Activated CD4-positive, alpha-beta T cell treated with anti-CD3 and anti-CD28 coated beads for 1 hour (primary cell): ENCODE measurements around the gene PPP2R1A.
"Not testable (repeated sequence)": the region's sequence is repeated elsewhere in the genome, so short reads cannot be mapped to it uniquely, and the experiment has no call there.

Experiments
- DNase-seq: peaks from one replicate; pipeline ENCODE4 v3.0.0-alpha.2; 2020

Gene PPP2R1A

GRCh38 chr19:52248241-52248640 lies 58.4 kb downstream of the PPP2R1A start:
- peak; percentile 48 for DNase-seq

GRCh38 chr19:52258426-52258825 lies 68.6 kb downstream of the PPP2R1A start:
- DNase-seq = no peak

GRCh38 chr19:52265556-52265955 lies 75.7 kb downstream of the PPP2R1A start:
- not testable (repeated sequence) for DNase-seq

- peak; percentile 93 for DNase-seq
Observed at GRCh38 chr19:52269338-52270261, 79.7 kb downstream of the PPP2R1A start, which contains the start of gene ZNF766. ZNF766 (plus strand) TSS chr19:52269587; CDS start chr19:52269614, 27 bp downstream.

- no peak for DNase-seq
Observed at GRCh38 chr19:52270266-52270885, 80.5 kb downstream of the PPP2R1A start.

GRCh38 chr19:52273301-52273700 lies 83.4 kb downstream of the PPP2R1A start:
- no peak for DNase-seq

- DNase-seq = no peak
Observed at GRCh38 chr19:52274191-52274590, 84.3 kb downstream of the PPP2R1A start.

GRCh38 chr19:52275988-52276387 lies 86.1 kb downstream of the PPP2R1A start:
- DNase-seq = no peak

- DNase-seq = no peak
Observed at GRCh38 chr19:52277471-52277870, 87.6 kb downstream of the PPP2R1A start.
